T follicular helper cell (primary cell): ENCODE measurements around the gene TMEM18.

ENCODE experiments used
- DNase-seq: peaks from one replicate; pipeline ENCODE4 v3.0.0-alpha.2; 2020; ENCODE audit warnings: low read depth

Gene TMEM18

DNA sequence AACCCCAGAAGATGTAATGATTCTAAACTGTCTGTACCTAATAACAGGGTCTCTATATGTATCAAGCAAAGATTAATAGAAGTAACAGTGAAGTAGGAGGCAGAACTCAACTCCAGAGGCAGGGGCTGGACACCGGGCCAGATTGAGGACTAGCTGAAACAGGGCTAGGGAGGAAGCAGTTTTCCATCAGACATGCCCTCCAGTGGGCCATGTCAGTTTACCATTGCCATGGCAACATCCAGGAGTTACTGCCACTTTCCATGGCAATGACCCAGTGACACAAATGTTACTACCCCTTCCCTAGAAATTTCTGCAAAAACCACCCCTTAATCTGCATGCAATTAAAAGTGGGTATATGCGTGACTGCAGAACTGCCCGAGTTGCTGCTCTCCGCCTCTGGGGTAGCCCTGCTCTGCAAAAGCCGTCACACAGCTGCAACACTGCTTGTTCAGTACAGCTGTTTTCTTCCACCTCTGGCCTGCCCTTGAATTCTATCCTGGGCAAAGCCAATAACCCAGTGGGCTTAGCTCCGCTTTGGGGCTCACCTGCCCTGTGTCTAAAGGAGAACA is 58.7 kb downstream of the TMEM18 start:
- no peak for DNase-seq

GRCh38 chr2:618005-618404 is 59.2 kb downstream of the TMEM18 start:
- DNase-seq: no peak
